GM19452 (cell line): ENCODE results near the gene LMBR1.
"Not testable (repeated sequence)": the region's sequence is repeated elsewhere in the genome, so short reads cannot be mapped to it uniquely, and the experiment has no call there.

ENCODE experiments used
- ATAC-seq: cut with Tn5 transposase; IDR thresholded peaks from one replicate; pipeline ENCODE4 v1.9.1; 2021; ENCODE audit not compliant: unreplicated experiment

The LMBR1 gene

GRCh38 chr7:156701787-156702186, 191.2 kb downstream of the LMBR1 start:
- ATAC-seq, result not testable (repeated sequence)

GRCh38 chr7:156698512-156698911, 194.5 kb downstream of the LMBR1 start:
- ATAC-seq, result not testable (repeated sequence)

GRCh38 chr7:156697283-156697682, 195.7 kb downstream of the LMBR1 start:
- ATAC-seq, result not testable (repeated sequence)

GRCh38 chr7:156693627-156694026, 199.4 kb downstream of the LMBR1 start:
- ATAC-seq, result no peak

- ATAC-seq, result no peak
Measured at GRCh38 chr7:156692849-156693248, 200.1 kb downstream of the LMBR1 start.

- no peak for ATAC-seq
Measured at GRCh38 chr7:156691764-156692163, 201.2 kb downstream of the LMBR1 start.

- no peak for ATAC-seq
Measured at GRCh38 chr7:156684661-156685060, 208.3 kb downstream of the LMBR1 start.

GRCh38 chr7:156684251-156684650, 208.7 kb downstream of the LMBR1 start:
- no peak for ATAC-seq

GRCh38 chr7:156682928-156683327, 210.1 kb downstream of the LMBR1 start:
- no peak for ATAC-seq

GRCh38 chr7:156680281-156680680, 212.7 kb downstream of the LMBR1 start:
- no peak for ATAC-seq

GRCh38 chr7:156677374-156678054, 215.5 kb downstream of the LMBR1 start:
- ATAC-seq, result no peak

GRCh38 chr7:156676263-156676662, 216.7 kb downstream of the LMBR1 start:
- no peak for ATAC-seq

- ATAC-seq, result no peak
Measured at GRCh38 chr7:156675721-156676120, 217.3 kb downstream of the LMBR1 start.

GRCh38 chr7:156673902-156674301, 219.1 kb downstream of the LMBR1 start:
- no peak for ATAC-seq

GRCh38 chr7:156673454-156673853, 219.5 kb downstream of the LMBR1 start:
- ATAC-seq, result no peak

GRCh38 chr7:156669035-156669828, 223.8 kb downstream of the LMBR1 start:
- no peak for ATAC-seq

- ATAC-seq, result no peak
Measured at GRCh38 chr7:156668130-156668741, 224.7 kb downstream of the LMBR1 start.

GRCh38 chr7:156667110-156667426, 225.9 kb downstream of the LMBR1 start:
- no peak for ATAC-seq

GRCh38 chr7:156666368-156667109, 226.4 kb downstream of the LMBR1 start:
- ATAC-seq, result no peak

GRCh38 chr7:156665101-156665500, 227.9 kb downstream of the LMBR1 start:
- ATAC-seq, result no peak

GRCh38 chr7:156662277-156662676, 230.7 kb downstream of the LMBR1 start:
- ATAC-seq, result no peak
